ENCODE data around the gene DDX55.

The DDX55 gene

GRCh38 chr12:123614531-123614930, 12.6 kb downstream of the DDX55 start:
- intact Hi-C loops (cut with DNase I; ENCODE audit: low total_unique reads), result no loop called here
- H3K27me3 ChIP-seq, result no peaks in the 10 kb centered on the region
- H3K36me3 ChIP-seq, result peaks cover 72 to 100% (median 90%) of the 10 kb centered on the region in 3 donors
- no peak for DNase-seq
- no peaks in the 10 kb centered on the region for H3K9me3 ChIP-seq
- TF ChIP-seq, protein P1, sequence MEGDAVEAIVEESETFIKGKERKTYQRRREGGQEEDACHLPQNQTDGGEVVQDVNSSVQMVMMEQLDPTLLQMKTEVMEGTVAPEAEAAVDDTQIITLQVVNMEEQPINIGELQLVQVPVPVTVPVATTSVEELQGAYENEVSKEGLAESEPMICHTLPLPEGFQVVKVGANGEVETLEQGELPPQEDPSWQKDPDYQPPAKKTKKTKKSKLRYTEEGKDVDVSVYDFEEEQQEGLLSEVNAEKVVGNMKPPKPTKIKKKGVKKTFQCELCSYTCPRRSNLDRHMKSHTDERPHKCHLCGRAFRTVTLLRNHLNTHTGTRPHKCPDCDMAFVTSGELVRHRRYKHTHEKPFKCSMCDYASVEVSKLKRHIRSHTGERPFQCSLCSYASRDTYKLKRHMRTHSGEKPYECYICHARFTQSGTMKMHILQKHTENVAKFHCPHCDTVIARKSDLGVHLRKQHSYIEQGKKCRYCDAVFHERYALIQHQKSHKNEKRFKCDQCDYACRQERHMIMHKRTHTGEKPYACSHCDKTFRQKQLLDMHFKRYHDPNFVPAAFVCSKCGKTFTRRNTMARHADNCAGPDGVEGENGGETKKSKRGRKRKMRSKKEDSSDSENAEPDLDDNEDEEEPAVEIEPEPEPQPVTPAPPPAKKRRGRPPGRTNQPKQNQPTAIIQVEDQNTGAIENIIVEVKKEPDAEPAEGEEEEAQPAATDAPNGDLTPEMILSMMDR (IDR thresholded peaks at IDR 0.05), result no peak
- H3K27ac ChIP-seq, result no peak overlapping the region
- no peak overlapping the region for H3K4me3 ChIP-seq
- H3K4me1 ChIP-seq, result no peaks in the 10 kb centered on the region

GRCh38 chr12:123617144-123617543, 15.2 kb downstream of the DDX55 start:
- H3K27ac ChIP-seq, result no peak overlapping the region
- no peaks in the 10 kb centered on the region for H3K9me3 ChIP-seq
- peaks cover 74 to 100% (median 84%) of the 10 kb centered on the region in 3 donors for H3K36me3 ChIP-seq
- no peaks in the 10 kb centered on the region for H3K4me1 ChIP-seq
- intact Hi-C loops (cut with DNase I; ENCODE audit: low total_unique reads), result no loop called here
- TF ChIP-seq, protein P1 (IDR thresholded peaks at IDR 0.05), result no peak
- H3K27me3 ChIP-seq, result no peaks in the 10 kb centered on the region
- DNase-seq, result no peak
- no peak overlapping the region for H3K4me3 ChIP-seq

GRCh38 chr12:123617580-123617979, 15.7 kb downstream of the DDX55 start:
- H3K4me1 ChIP-seq, result no peaks in the 10 kb centered on the region
- TF ChIP-seq, protein P1 (IDR thresholded peaks at IDR 0.05), result no peak
- no peak overlapping the region for H3K4me3 ChIP-seq
- no peak for DNase-seq
- intact Hi-C loops (cut with DNase I; ENCODE audit: low total_unique reads), result no loop called here
- H3K9me3 ChIP-seq, result no peaks in the 10 kb centered on the region
- no peak overlapping the region for H3K27ac ChIP-seq
- peaks cover 78 to 100% (median 84%) of the 10 kb centered on the region in 3 donors for H3K36me3 ChIP-seq
- H3K27me3 ChIP-seq, result no peaks in the 10 kb centered on the region

GRCh38 chr12:123621101-123621500, 19.2 kb downstream of the DDX55 start:
- intact Hi-C loops (cut with DNase I; ENCODE audit: low total_unique reads), result no loop called here
- no peak for DNase-seq
- Histone ChIP-seq H3K36me3 (peaks cover 84 to 100% (median 84%) of the 10 kb centered on the region in 3 donors), H3K4me3 (no peak overlapping the region), H3K27me3 (no peaks in the 10 kb centered on the region), H3K4me1 (no peaks in the 10 kb centered on the region), H3K9me3 (no peaks in the 10 kb centered on the region), H3K27ac (no peak overlapping the region)
- TF ChIP-seq, protein P1 (IDR thresholded peaks at IDR 0.05), result no peak

DNA sequence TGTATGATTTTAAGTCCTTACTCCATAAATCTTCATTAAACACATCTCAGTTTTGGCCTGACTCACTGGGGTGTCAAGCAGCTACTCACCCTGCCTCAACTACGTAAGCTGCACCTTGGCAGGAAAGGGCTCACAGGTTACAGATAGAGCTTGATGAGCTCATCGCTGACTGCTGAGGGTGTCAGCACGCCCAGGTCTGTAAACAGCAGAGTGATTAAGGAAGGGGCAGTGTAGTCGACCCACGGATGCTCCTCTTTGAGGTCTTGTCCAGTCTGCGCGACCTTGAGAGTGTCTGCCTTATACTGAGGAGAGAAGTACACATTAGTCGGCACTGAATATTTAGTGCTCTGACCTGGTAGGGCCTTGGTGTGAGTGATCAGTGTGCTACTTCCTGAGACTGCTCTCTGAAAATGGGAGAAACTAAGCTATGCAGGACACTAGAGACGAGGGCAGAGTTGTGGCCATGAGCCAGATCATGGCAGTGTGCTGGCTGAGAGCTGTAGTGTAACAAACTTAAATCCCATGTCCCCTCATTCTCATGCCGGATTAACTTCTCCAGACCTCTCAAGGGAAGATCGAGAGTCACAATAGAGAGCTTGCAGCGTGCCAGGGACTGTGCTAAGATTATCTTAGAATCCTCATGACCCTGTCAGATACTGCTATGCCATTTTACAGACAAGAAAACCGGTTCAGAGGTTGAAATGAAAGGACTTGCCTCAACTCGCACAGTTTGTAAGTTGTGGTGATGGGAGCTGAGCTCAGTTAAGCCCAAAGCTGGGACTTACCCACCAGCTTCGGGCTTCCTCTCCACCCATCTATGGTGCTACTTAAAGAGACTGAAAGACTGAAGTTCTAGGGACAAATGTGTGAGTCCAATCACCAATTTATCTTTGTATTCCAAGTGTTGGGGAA, 20.0 kb downstream of the DDX55 start:
- Histone ChIP-seq H3K27ac (no peak overlapping the region), H3K9me3 (no peaks in the 10 kb centered on the region), H3K4me1 (no peaks in the 10 kb centered on the region), H3K27me3 (no peaks in the 10 kb centered on the region), H3K36me3 (peaks cover 84 to 100% (median 85%) of the 10 kb centered on the region in 3 donors), H3K4me3 (no peak overlapping the region)
- intact Hi-C loops (cut with DNase I; ENCODE audit: low total_unique reads), result no loop called here
- DNase-seq, result no peak
- TF ChIP-seq, protein P1 (IDR thresholded peaks at IDR 0.05), result no peak

Data from tibial artery (tissue), 4 donors.